Motor neuron (in vitro differentiated cells): Measurements from ENCODE around the gene NAPSA. TPM values are rescaled to one million over a fixed set of nuclear protein-coding genes. Genes with fewer than 3 reads are reported as not detected.
"Not testable (repeated sequence)": the region's sequence is repeated elsewhere in the genome, so short reads cannot be mapped to it uniquely, and the experiment has no call there.

ENCODE experiments used
- ATAC-seq, 8 experiments: fragments of 200-7000 bp; cut with Tn5 transposase; replicated peaks in 6 of 8; 2 replicates each; pipeline ENCODE4 v1.8.0; 2021; ENCODE audit warnings: mild to moderate bottlenecking in 8 of 8, moderate library complexity in 8 of 8
- H3K27ac ChIP-seq, 2 donors: fragments of 250-450 bp; sonication (Bioruptor Pico); 2 replicates each; pipeline ENCODE4 v1.9.0; 2021; ENCODE audit warnings: antibody characterized with exemption in 2 of 2, mild to moderate bottlenecking in 2 of 2, moderate library complexity in 1 of 2
- H3K4me1 ChIP-seq, 2 donors: fragments of 250-450 bp; sonication (Bioruptor Pico); replicated peaks in 1 of 2; 2 replicates each; pipeline ENCODE4 v1.6.1; 2021; ENCODE audit warnings: antibody characterized with exemption in 2 of 2, mild to moderate bottlenecking in 2 of 2, moderate library complexity in 1 of 2
- H3K4me3 ChIP-seq, 5 donors: fragments of 250-450 bp; sonication (Bioruptor Pico); 2 replicates each; pipeline ENCODE4 v1.9.0; 2021; ENCODE audit warnings: antibody characterized with exemption in 5 of 5, mild to moderate bottlenecking in 5 of 5, moderate library complexity in 4 of 5
- WGBS, 10 experiments: fragments of 450-650 bp; shearing (Covaris generic); methylation state at CpG; one replicate each; pipeline ENCODE4 v1.0.0; 2022; 5-methylcytosine and 5-hydroxymethylcytosine counted together
- in situ Hi-C, 9 experiments: fragments of 400-800 bp; cut with MboI; loops; one replicate each; pipeline ENCODE4 v1.15.0; 2021; ENCODE audit warnings: low sequenced_read_pairs in 9 of 9, low pct_unique_long_range_greater_than_20kb in 2 of 9; ENCODE audit not compliant: unreplicated experiment in 9 of 9
- total RNA-seq, 8 experiments: library from RNA; unstranded; fragments of 300-600 nt; gene quantifications; 2 replicates each; pipeline versions ENCODE4 v1.2.3 to v1.2.4, GENCODE V29; 2022

Gene NAPSA
- total RNA-seq, 8 experiments from 2014 or later = 0.18 to 1.9 (median 0.95) TPM

DNA sequence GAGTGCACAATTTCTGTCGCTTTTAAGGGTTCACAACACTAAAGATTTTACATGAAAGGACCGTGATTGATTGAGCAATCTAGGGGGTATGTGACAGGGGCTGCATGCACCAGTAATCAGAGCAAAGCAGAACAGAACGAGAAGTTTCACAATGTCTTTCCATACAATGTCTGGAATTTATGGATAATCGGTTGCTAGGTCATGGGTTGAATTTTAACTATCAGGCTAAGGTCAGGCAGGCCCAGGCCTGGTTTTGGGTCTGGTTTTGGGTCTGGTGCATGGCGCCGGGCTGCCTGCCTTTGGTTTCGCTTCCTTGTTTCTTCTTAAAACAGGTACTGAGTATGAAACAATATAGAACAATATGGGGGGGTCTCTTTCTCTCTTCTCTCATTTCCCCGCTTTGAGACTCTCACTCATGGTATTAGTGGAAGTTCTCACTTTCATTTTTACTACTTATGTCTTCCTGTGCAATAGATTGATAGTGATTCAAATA, 18.3 kb downstream of the NAPSA start:
- H3K4me1 ChIP-seq, H3K4me3 ChIP-seq, H3K27ac ChIP-seq, ATAC-seq, in situ Hi-C loops: not testable (repeated sequence)
- WGBS, 10 experiments = 31 to 79% (median 65%) methylated on average over 1 to 8 of the region's 8 CpGs; no CpG with 5 or more reads in 1 of the 10 experiments

DNA sequence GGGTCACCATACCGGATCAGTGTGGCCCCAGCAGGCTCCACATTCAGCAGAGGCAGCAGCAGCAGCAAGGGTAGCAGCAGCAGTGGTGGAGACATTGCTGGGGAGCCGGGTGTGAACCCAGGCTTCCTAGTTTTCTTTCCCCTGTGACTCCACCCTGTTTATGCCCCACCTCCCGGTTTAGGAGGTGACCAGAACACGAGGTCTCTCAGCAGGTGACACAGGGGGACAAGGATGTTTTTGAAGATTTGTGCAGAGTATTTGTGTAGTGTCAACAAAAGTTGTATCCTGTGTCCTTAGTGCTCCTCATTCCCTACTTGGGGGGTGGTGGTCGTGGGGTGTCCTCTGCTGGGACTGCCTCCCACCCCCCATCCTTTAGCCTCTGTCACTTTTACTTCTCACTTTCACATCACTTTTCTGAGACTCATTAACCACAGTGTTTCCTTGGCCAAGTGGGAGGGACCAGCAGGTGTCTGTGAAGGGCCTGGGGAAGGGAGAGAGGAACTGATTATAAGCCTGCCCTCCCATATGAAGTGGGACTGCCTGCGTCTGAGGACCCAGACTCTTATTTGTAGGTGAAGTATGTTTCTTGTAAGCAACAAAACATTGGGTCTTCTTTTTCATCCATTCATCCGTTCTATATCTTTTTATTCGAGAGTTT, 20.6 kb downstream of the NAPSA start:
- no peak for ATAC-seq
- in situ Hi-C loops = no loop called here
- H3K4me1 ChIP-seq = no peaks in the 10 kb centered on the region
- H3K27ac ChIP-seq = no peak overlapping the region
- H3K4me3 ChIP-seq = no peak overlapping the region
- WGBS, 10 experiments = 35 to 91% (median 49%) methylated on average over 1 to 5 of the region's 8 CpGs

DNA sequence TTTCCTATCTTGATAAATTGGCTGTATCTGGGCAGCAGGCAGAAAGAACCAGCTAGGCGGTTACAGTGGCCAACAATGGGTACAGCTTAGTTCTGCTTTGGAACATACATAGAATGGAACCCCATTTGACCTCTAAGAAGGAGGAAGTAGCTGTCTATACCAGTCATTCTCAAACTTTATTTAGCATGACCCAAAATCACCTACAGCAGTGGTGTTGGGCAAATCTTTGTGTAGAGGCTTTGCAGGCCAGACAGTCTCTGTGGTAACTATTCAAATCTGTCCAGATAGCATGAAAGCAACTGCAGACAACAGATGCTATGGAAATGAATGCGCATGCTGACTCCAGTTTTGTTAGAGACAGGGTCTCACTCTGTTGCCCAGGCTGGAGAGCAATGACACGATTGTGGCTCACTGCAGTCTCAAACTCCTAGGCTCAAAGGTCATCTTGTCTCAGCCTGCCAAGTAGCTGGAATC, 24.3 kb downstream of the NAPSA start:
- no peak for ATAC-seq
- H3K4me1 ChIP-seq = no peaks in the 10 kb centered on the region
- 17 to 100% (median 85%) methylated on average over 1 to 3 of the region's 3 CpGs; no CpG with 5 or more reads in 2 of the 10 experiments for WGBS, 10 experiments
- H3K4me3 ChIP-seq = no peak overlapping the region
- no peak overlapping the region for H3K27ac ChIP-seq
- in situ Hi-C loops = no loop called here

DNA sequence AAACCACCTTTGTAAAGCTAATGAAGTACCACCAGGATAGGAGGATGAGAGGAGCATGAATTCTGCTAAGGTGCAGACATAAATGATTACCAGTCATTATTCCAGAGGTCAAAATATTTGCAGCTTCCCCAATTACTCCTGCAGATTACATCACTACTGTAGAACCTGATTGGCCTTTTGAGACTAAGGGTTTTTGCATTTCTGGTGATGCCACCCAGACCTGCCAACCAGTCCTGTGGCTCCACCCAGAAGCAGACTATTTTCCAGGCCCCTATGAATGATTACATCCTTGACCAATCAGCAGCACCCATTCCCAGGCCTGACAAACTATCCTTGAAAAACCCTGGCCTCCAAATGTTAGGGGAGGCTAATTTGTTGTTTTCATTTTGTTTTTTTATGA, 25.1 kb downstream of the NAPSA start:
- in situ Hi-C loops = no loop called here
- Histone ChIP-seq H3K4me3 (no peak overlapping the region), H3K27ac (no peak overlapping the region)

DNA sequence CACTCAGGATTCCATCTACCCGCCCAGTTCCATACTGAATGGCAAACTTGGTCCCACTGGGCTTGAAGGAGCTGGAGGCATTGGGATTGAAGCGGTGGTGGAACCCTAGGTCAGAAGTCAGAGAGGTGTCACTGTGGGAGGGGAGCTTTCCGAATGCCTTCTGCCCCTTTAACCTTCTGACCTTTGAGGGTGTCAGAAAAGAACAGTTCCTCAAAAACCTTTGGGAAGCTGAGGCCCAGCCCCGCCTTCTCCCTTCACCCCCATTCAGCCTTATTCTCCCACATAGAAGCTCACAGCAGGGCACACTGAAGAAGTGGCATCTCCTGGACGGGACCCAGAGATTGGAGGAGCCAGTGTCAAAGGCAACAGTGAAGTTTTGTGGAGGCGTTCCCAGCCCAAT, 28.4 kb downstream of the NAPSA start:
- H3K4me3 ChIP-seq, ATAC-seq, H3K27ac ChIP-seq, in situ Hi-C loops, H3K4me1 ChIP-seq: not testable (repeated sequence)
- WGBS, 10 experiments = 0 to 100% (median 50%) methylated on average over 1 to 2 of the region's 6 CpGs; no CpG with 5 or more reads in 3 of the 10 experiments

More for the DNA sequence above, 25.1 kb downstream of the NAPSA start:
- ATAC-seq = no peak
- H3K4me1 ChIP-seq = no peaks in the 10 kb centered on the region

DNA sequence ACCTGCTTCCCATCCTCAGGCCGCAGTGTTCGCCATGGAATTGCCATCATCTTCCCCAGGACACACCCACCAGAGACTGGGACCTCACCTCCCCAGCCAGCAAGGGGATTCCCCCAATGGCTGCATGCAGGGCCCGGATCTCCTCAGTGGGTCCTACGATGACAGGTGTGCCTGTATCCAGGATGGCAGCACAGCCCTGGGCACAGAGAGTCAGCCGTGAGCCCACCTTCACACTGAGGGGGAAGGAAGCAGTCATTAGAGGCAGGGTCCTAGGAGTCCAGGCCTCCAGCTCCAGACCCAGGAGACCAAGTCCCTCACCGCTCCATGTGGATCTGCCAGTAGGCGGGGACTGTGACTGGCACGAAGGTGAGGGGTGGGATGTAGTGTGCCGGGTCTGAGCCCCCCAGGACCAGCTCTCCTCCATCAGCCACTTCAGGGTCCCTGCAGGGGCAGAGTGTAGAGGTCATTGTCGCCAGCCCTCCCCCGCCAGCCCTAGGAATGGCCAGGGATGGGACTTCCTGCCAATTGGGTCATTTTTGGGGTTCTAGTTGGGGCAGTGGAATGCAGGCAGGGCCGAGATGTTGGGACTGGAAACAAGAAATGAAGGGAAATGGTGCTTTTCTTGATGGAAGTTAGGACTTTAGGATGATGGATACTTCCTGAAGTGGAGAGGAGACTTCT, 30.6 kb downstream of the NAPSA start:
- ATAC-seq = no peak
- WGBS, 10 experiments = 13 to 94% (median 60%) methylated on average over 1 to 7 of the region's 12 CpGs; no CpG with 5 or more reads in 6 of the 10 experiments
- no peak overlapping the region for H3K27ac ChIP-seq
- in situ Hi-C loops = no loop called here
- no peak overlapping the region for H3K4me3 ChIP-seq
- H3K4me1 ChIP-seq = peaks cover 0 to 3% of the 10 kb centered on the region in 2 donors

DNA sequence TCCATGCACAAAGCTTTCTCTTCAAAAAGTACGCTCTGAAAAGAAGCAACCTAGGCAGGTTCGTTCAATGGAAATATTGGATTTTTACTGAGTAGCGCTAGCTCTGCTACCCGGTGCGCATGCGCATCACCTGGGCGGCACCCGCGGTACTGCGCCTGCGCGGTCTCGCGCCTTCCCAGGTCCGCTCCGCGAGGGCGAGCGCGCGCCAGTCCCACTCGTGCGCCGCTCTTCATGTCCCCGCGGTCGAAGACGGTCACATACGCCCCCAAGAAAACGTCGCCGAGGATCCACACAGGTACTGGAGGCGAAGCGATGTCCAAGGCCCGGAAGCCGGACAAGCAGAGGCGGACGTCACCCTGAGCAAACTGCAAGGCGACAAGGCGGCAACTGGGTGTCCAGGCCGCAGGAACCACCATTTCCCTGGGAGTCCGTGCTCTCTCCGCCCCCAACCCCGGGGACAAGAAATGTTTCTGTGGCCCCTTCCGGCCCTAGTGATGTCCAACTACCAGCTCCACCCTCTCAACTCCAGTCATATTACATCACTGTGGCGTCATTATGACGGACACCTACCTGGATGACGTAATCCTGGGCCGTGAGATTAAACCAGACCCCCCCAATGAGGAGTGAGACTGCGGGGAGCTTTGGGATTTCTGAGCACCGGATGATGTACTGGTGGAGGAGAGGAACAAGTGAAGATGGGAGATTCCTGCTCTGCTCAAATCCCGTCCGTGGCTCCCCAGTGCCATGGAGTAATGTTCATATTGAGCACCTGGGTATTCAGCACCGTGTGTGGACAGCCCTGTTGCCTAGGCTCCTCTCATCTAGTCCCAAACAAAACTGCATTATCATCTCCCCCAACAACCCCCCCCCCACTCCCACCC, 31.5 kb downstream of the NAPSA start:
- in situ Hi-C loops = no loop called here
- peak overlapping the region in 3 of 5 donors; percentile 52 to 61 (median 58) for H3K4me3 ChIP-seq
- 0 to 88% (median 52%) methylated on average over 2 to 30 of the region's 54 CpGs; no CpG with 5 or more reads in 1 of the 10 experiments for WGBS, 10 experiments
- H3K4me1 ChIP-seq = peaks cover 0 to 3% of the 10 kb centered on the region in 2 donors
- peak in 5 of 8 experiments; percentile 2 to 52 (median 21) for ATAC-seq
- H3K27ac ChIP-seq = peak overlapping the region in 1 of 2 donors; percentile 93

DNA sequence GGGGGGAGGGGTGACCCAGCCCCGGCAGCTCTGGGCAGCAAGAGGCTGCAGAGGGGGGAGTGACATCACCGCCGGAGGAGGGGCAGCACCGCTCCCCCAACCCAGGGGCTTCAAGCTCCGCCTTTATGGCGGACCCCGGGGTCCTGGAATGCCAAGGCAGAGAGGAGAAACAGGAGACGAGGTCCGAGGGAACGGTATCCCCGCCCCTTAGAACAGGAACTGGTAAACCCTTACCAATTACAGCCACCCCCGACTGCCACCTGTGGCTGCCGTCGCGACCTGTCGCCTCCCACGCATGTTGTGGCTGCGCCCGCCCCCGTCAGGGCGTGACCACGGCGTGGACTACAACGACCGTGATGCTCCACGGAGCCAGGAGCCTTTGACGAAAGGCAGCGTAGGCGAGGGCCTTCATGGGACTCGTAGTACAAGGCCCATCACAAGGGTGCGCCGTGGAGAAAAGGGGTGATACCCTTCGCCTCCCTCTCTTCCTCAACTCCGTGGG, 32.2 kb downstream of the NAPSA start:
- in situ Hi-C loops = no loop called here
- WGBS, 10 experiments = 0 to 100% (median 19%) methylated on average over 1 to 20 of the region's 34 CpGs; no CpG with 5 or more reads in 5 of the 10 experiments
- H3K4me3 ChIP-seq = peak overlapping the region in 3 of 5 donors; percentile 52 to 61 (median 58)
- H3K27ac ChIP-seq = peak overlapping the region in 1 of 2 donors; percentile 93
- peaks cover 0 to 3% of the 10 kb centered on the region in 2 donors for H3K4me1 ChIP-seq
- ATAC-seq = peak in 5 of 8 experiments; percentile 46 to 61 (median 57)

DNA sequence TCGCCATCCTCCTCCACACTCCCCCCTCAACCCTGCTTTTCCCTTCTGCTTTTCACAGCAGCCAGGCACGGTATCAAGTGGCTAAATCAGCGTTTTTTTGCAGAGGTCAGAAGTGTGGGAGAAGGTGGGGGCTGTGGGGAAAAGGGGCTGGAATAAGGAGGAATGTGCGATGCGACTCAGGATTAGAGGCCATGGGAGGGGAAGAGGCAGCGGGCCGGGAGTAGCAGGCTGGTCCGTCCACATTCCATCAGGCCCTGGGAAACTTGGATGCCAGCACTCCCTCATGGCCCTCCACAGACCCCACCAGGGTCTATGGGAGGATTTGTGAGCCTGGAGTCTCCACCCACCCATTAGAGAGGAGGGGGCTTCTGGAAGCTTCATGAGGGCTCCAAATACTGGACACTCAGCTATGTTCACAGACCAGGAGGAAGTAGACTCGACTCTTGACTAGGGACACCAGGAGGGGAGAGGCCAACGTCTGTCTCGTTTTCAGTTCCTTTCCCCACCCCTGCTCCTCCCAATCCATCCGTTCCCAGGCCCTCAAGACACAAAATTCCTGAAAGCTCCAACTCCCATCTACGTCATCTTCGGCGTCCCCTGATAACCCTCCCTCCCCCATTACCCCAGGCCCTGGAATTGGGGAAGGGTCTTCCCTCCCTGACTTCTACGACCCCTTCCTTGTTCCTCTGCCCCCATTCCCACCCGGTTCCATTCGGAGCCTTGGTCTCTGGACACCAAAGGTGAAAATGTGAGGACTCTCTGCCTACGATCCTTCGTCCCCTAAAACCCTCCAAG, 33.0 kb downstream of the NAPSA start:
- H3K4me3 ChIP-seq = peak overlapping the region in 3 of 5 donors; percentile 52 to 61 (median 58)
- no peak for ATAC-seq
- peaks cover 0 to 3% of the 10 kb centered on the region in 2 donors for H3K4me1 ChIP-seq
- in situ Hi-C loops = no loop called here
- H3K27ac ChIP-seq = peak overlapping the region in 1 of 2 donors; percentile 93
- WGBS, 10 experiments = 0 to 40% (median 13%) methylated on average over 1 to 7 of the region's 20 CpGs; no CpG with 5 or more reads in 5 of the 10 experiments

DNA sequence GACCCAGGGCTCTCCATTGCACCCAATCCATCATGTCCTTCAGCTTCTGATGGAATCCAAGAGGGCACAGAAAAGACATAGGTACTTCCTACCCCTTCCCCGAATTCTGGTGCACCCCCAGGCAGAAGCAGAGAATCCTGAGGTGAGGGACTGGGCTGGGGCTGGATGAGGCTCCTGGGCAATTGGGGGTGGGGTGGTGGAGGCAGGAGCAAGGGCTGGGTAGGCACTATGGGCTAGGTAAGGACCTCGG, 33.5 kb downstream of the NAPSA start:
- in situ Hi-C loops = no loop called here
- no peak for ATAC-seq
- H3K4me1 ChIP-seq = peaks cover 0 to 3% of the 10 kb centered on the region in 2 donors
- WGBS, 10 experiments = 0 to 20% (median 0%) methylated on average over 1 of the region's 2 CpGs; no CpG with 5 or more reads in 6 of the 10 experiments
- no peak overlapping the region for H3K27ac ChIP-seq
- peak overlapping the region in 3 of 5 donors; percentile 52 to 61 (median 58) for H3K4me3 ChIP-seq

DNA sequence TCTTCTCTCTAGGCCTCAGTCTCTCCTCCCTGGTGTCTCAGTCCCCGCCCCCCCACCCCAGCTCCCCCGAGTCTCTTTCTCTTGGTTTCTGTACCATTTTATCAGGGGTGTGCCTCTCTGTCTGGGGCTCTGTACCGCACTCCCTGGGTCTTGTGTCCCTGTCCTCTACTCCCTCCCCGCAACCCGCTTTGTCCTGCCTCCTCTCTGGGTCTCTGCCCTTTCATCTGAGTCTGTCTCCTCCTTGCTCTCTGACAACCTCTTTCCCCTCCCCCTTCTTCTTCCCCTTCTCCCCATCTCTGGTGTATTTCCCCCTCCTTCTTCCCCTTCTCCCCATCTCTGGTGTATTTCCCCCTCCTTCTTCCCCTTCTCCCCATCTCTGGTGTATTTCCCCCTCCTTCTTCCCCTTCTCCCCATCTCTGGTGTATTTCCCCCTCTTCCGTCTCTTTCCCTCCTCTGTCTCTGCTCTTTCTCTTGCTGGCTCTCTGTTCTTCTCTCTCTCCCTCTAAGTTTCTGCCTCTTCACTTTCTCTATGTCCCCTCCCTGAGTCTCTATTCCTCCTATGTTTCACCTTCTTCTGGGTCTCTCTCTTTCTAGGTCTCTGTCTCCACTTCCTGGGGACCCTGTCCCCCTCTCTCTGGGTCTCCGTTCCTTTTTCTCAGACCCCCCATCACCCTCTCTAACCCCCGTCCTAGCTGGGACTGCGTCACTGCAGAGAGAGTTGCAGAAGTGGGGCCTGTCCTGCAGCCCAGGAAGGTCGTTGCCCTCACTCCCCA, 34.0 kb downstream of the NAPSA start:
- peaks cover 0 to 3% of the 10 kb centered on the region in 2 donors for H3K4me1 ChIP-seq
- WGBS, 10 experiments = 0 to 80% (median 35%) methylated on average over 1 to 4 of the region's 10 CpGs; no CpG with 5 or more reads in 5 of the 10 experiments
- in situ Hi-C loops = no loop called here
- no peak for ATAC-seq
- peak overlapping the region; percentile 29 to 58 (median 45) for H3K4me3 ChIP-seq
- H3K27ac ChIP-seq = no peak overlapping the region
